ENCODE data around the gene TM4SF1.

Gene TM4SF1, protein sequence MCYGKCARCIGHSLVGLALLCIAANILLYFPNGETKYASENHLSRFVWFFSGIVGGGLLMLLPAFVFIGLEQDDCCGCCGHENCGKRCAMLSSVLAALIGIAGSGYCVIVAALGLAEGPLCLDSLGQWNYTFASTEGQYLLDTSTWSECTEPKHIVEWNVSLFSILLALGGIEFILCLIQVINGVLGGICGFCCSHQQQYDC

DNA sequence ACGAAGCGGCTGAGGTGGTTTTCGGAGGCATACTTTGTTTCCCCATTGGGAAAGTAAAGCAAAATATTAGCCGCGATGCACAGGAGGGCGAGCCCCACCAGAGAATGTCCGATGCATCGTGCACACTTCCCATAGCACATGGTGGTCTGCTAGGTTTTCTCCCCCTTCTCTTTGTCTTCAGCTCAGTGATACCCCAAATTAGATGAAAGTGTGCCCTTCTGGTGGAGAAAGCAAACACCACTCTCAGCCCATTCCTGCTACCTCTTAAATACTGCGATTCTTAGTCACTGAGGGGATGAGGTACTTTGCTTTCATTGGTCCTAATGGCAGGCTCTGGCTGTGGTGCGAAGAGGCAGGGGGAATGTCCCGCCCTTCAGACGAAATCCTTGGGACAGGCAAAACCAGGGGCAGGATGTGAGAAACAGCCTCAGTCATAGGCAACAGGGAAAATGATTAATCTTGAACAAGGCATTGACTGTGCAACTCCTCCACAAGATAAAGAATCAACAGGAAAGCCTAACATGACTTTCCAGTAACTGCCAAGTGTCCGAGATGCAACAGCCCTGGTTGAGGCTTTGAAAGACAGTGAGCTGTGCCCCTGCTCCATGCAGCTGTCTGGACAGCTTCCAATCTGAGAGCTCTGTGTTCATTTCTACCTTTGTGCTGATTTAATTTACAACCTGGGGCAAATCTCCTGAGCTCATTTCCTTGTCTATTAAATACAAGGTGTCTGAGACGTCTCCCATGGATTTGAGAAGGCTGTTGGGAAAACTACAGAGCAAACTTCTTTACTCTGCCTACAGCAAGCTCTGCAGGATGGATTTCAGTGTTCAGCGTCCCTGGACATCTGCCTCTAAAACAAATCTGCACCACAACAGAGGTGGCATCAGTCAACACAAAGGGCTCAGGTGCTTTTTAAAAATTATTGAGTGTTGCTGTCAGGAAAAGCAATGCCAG is at the start of gene TM4SF1:
TSS of gene TM4SF1 (minus strand) at position 242 of the 957 bp plus-strand sequence. CDS start at position 140, 102 bp downstream.
- DNase-seq, result no peak

DNA sequence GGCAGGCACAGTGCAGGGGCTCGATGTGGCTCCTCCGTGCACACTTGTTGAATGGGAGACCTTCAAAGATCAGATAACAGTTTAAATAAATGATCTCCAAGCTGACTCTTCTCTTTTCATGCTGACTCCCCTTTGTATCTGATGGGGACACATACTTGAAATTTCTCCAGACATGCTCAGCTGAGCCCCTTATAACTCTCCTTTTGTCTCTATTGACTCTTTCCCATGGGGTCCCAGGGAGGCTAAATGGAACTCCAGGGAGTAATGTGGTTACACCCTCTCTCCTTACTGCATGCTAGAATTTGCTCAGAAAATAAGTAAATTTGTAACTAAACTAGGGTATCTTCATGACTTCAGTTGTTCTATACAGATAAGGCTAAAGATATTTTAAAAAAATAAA is 48.9 kb upstream of the TM4SF1 start:
- no peak for DNase-seq

DNA sequence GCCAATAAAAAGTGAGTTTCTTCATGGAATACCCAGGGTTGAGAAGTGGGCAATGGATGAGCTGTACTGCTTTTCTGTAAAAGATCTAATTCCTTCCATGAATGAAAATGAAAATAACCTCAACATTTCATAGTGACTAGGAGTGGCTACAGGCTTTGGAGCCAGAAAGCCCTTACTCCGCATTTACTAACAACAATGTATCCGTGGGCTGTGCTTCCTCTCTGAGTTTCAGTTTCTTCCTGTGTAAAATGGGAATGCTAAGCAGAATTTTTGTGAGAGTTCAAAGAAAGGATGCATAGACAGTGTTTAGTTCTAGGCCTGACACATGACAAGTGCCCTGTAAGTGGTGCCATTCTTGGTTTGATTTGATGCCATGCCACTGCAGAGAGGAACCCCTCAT is 47.5 kb upstream of the TM4SF1 start:
- no peak for DNase-seq

DNA sequence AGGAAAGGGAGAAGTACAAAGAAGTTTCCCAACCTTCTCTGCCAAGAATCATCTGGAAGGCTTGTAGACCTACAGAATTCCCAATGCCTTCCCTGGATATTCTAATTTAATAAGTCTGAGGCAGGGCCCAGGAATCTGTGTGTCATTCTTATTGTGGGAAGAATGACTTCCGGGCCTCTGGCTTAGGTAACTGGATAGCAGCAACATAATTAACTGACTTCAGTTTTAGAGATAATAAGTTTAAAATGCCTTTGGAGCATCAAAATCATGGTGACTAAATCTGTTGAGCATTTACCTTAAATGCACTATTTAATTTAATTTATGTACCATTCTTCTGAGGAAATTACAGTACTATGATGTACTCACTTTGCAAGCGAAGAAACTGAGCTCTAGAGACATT is 44.3 kb upstream of the TM4SF1 start:
- no peak for DNase-seq

DNA sequence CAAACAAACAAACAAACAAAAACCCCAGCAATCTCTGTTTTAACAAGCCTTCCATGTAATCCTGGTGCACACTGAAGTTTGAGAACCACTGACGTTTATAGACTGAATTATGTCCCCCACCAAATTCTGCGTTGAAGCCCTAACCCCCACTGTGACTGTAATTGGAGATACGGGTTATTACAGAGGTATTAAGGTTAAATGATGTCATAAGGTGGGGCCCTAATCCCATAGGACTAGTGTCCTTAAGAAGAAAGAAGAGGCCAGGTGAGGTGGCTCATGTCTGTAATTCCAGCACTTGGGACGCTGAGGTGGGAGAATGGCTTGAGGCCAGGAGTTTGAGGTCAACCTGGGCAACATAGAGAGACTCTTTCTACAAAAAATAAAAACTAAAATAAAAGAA is 42.4 kb upstream of the TM4SF1 start:
- DNase-seq, result no peak

DNA sequence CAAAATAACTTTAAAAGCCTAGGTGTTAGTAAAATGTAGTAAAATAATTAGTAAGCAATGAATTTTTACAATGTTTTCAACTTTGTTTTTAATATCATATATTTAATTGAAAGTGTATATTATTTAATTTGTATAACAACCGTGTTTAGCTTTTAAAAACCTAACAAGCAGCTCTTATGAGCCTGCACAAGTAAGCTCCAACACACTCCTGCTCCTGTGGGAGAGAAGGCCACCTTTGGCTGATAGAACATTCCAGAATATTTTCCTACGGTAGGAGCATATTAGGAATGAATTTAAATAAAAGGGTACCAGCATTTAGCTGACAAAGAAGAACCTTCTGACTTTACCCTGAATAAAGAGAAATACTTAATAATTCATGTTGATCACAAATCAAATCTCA is 40.3 kb upstream of the TM4SF1 start:
- DNase-seq, result no peak

DNA sequence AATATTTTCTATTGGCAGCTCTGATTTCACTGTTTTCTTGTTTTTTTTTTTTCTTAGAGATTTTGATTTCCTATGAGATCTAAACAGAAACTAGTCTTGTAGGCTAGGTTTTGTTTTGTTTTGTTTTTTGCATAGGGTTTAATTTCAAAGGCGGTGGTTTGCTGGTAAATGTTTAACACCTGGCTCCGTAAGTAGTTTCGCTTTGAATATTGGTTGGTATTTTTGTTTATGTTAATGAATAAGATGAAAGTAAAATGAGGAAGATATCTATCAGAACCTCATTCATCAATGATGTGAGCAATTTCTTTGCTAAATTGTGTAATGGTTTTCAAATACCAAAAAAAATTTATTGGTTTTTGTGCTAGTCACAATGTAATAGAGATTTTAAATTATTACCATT is 39.7 kb upstream of the TM4SF1 start:
- no peak for DNase-seq

DNA sequence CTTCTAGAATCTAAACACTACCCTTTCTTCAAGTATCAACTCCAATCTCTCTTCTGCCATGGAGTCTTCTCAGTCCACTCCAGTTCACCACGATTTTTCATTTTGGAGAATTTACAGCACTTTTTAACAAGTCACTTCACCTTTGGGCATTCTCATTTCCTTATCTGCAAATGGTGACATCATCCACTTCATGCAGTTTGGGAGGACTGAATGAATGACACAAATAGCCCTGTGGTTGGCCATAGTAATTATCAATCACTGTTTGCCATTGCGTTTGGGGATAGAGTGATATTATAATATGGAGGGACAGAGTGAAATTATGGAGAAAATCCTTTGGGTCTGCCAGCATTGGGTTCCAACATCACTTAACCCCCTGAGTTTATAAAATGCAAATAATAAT is 38.0 kb upstream of the TM4SF1 start:
- DNase-seq, result no peak

DNA sequence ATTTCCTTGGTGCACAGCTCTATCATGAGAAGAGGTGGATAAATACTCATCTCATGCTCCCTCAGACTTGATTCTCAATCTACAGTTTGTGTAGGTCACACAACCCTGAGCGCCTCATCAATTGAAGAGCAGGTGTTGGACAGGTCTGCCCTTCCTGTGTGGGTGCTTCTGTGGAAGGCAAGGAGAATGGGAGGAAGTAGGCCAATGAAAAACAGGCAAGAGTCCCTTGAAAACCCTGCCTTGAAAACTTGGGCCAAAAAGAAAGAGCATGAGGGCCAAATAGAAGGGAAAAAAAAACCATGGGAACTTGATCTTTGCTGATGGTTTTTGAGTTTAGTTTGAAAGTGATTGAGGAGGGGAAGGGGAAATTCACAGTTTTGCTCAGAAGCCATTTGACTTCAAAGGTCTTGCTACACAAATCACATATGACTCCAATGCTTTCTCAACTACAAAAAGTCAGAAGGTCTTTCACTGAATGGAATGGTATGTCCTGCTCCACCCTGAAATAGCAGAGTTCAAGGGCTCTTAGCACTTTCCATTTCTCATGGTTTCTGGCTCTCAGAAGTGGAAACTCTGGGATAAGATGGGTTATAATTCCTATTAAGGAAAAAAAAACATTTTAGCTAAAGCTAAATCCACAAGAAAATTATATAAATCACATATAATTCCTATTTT is 37.2 kb upstream of the TM4SF1 start:
- DNase-seq, result no peak

DNA sequence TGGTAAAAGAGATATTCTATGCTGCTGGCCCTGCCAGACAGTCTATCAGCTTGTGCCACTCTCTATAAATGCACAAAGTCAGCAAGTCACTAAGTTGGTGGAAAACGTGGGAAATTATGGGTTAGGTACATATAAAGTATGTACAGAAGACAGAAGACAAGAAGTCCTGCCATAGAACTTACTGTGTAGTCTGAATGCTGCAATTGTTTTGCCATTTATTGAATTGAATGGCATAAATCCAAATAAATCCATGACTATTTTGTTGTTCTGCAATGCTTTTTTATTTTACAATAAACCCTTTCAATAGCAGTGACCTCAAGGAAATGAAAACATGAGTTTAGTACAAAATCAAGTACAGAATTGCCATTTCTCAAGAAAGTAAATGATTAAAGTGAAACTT is 34.1 kb upstream of the TM4SF1 start:
- DNase-seq, result no peak

DNA sequence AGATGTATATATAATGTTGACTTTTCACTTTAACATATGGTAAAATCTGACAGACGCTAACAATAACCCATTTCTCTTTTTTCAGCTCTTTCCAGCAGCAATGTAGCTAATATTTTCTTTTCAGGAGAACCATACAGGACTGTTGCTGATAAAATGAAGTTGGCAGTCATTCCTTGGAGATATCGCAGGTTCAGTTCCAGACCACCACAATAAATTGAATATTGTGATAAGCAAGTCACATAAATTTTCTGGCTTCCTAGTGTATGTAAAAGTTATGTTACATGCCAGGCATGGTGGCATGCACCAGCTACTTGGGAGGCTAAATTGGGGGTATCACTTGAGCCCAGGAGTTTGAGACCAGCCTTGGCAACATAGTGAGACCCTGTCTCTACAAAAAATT is 31.9 kb upstream of the TM4SF1 start:
- no peak for DNase-seq

DNA sequence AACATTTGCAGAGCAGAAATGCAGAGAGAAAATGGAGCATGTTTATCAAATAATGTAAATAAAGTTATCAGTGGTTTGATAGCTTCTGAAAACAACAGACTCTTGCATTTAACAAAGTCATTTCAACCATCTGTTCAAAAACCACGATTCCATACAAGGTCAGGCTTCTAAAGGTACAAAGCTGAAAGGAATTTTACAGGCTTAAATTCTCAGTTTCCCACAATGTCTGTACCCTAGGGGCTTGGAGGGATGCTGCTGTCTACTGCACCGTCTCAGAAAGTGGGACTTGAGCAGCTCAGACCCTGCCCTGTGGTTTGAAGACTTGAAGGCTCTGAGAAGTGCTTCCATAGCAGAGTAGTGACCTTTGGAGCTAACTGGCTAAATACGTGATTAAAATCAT is 30.4 kb upstream of the TM4SF1 start:
- no peak for DNase-seq

DNA sequence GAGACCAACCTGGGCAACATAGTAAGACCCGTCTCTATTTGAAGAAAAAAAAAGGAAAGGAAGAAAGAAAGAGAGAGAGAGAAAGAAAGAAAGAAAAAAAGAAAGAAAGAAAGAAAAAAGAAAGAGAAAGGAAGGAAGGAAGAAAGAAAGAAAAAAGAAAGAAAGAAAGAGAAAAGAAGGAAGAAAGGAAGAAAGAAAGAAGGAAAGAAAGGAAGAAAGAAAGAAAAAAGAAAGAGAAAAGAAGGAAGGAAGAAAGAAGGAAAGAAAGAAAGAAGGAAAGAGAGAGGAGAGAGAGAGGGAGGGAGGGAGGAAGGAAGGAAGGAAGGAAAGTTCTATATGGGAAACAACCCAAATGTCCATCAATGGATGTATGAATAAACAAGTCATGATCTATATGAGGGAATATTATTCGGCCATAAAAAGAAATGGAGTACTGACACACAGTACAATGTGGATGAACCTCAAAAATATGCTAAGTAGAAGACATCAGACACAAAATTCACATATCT is 28.8 kb upstream of the TM4SF1 start:
- no peak for DNase-seq

DNA sequence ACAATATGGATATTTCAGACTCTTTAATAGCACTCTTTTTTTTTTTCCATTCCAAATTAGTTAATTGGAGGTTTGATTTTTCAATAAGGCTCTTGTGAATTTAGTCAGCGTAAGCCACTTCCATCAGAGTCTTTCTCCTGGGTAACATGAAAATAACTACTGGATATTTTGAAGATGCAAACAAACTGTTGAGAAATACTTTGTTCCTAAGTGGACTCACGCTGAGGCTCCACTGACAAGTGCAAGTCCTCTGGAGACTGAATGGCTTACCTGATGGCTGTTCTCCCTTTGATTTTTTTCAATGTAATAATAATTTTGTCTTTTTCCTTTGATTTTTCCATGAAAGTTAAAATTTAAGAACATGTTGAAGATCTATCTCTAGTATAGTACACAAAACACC is 26.0 kb upstream of the TM4SF1 start:
- DNase-seq, result no peak

DNA sequence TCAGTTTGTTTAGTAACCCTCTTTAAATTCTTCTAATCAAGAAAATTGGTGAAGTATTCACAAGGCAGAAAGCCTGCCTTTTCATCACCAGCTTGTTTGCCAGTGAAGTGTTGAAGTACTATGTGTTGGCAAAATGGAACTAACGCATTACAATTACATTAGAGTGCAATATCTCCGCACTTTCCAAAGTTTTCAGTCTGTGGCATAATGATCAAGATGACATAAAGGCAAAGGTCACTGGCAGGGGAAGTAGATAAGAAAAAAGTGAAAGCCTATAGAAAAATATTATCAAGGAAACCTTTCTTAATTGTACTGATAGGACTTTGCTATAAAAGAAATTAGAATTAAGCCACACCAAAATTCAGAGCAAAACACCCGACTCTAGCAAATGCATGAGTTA is 25.0 kb upstream of the TM4SF1 start:
- DNase-seq, result no peak

DNA sequence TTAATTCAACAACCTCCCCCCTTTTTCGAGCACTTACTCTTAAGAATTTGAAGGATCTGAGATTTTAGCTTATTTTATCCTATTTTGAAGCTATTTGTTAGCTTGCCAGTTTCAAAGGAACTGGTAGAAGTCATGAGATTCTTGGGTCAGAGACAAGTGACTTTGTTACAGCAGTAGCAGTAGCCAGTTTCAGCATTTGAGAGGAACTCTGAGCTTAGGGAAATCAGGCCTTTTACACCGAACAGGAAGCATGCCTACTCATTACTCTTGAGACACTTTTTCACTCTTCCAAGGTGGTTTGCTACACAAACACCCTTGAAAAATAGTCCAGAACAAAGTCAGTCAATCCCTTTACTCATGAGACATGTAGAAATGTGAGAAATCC is 24.5 kb upstream of the TM4SF1 start:
- DNase-seq, result no peak

DNA sequence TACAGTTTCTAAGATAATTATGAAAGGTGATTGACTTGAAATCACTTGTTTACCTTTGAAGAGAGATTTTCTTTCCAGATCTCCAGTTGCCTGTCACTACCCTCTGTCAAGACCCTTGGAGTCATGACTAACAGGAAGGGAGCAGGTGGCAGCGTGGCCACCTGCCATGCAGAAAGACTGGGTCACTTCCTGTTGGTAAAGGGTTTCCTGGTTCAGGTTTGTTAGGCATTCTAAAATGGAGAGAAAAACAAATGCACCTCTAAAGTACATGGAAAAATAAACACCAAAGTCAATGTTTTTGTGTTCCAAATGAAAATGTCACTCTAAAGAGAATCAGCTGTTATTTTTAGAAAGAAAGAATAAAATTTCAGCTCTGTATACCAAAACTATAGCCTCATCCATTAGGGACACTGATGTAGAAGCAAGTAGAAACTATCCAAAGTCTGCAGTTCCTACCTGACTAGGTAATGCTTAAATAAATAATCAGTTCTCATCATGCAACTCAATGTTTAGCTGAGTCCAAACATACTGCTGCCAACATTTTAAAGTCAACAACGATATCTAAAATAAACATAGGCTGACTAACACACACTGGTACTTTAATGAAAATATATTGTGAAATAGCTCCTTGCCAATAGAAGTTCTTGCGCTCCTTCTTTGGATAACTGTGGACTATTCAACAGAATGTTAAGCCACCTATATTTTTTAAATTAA is 23.9 kb upstream of the TM4SF1 start:
- no peak for DNase-seq

DNA sequence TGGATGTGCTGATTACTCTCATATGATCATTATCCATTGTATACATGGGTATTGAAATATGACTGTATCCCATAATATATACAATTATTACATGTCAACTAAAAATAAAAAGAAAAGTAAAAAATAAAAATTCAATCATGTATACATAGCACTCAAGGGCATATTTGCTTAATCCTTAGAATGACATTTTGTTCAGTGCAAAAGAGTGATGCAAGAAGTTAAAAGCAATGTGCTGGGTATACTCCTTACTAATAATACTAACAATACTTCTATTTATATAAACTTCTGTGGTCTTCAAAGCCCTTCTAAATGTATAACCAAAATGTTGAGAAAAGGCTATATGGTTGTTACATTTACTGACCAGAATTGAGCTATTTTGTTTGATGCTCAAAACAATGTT is 23.2 kb upstream of the TM4SF1 start:
- DNase-seq, result no peak

DNA sequence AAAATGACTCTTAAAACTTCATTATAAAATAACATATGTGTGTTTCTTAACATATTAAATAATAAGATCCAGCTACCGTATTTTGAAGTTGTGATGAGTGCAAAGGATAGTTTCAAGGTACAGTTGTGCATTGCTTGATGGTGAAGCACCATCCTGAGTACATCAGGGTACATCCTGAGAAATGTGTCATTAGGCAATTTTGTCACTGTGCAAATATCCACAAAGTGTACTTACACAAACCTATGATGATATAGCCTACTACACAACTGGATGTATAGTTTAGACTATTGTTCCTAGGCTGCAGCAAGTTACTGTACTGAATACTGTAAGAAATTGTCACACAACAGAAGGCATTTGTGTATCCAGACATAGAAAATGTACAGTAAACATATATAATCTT is 20.8 kb upstream of the TM4SF1 start:
- DNase-seq, result no peak

DNA sequence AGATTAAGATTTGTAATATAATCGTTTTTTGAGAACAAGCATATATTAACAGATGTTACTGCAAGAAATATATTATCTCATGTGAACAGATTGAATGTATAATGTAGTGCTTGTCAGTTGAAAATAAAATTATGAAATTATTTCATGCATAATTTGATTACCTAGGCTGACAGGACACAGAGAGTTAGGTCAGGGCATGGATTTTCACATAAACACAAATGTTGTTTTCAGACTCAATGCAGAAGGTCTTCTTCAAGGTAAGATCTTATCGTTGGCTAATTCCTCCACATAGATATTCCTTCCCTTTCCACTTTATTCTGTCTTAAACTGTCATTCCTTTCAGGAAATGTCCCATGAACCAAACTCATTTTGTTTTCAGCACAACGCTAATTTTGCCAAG is 20.1 kb upstream of the TM4SF1 start:
- DNase-seq, result no peak

DNA sequence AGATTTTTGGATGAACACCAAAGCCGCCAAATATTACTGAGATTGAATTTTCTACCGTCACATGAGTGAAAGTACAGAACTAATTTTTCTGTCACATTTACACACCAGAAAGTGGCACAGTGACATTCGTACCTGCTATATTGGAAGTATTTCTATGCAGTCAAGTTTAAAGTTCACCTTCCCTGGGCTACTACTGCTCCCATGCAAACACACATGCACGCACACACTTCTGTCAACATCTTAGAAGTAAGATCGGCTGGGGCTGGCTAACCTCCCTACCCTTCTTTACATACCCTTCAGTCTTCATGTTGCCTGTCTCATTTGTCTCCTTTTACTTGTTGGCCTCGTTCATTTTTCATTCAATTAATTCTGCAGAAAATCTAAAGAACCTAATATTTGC is 19.0 kb upstream of the TM4SF1 start:
- no peak for DNase-seq

DNA sequence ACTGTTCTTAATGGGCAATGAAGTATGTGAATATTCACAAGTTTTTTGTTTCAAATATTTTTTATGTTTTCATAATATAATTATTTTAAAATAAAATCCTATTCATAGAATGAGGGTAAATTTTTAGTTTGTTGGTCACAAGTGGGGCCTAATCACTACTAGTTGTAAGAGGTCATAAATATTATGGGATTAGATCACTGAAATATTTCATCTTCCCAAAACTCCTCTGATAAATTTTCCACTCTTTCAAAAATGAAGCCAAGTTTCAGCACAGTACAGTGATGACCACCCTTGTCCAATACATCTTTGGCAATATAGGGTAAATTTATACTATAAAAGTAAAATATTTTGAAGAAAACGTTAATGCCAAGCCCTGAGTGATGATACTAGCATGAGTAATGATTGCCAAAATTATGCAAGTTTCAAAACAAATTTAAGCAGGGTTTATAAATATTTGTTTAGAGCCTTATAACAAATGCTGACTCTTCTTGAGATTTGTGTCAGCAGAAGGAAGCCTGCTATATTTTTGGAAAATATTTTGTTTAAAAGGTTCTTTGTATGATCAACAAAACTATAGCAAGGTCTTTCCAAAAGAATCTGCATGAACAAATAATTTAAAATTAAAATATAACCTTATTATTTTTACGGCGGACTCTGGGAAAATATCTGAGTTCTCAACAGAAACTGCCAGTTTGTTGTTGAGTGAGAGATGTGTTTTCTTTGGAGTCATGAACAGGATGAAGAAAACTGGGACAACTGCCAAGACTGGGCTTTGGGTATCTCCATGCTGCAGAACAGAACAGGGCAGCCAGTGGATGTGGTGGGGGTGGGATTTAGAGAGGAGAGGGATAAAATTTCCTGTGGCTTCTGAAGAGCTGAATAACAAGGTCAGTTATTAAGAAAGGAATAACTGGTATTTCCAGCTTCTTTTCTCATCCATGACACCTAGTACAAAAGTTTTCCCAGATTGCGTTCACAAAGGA is 17.9 kb upstream of the TM4SF1 start:
- DNase-seq, result no peak

Data from NCI-H1436 (cell line).